Keratinocyte (primary cell): ENCODE data around the gene PCDHGB3. TPM values are rescaled to one million over a fixed set of nuclear protein-coding genes. Genes with fewer than 3 reads are reported as not detected.
"Not testable (repeated sequence)": the region's sequence is repeated elsewhere in the genome, so short reads cannot be mapped to it uniquely, and the experiment has no call there.

ENCODE experiments used
- DNase-seq: peaks from one replicate; pipeline ENCODE4 v3.0.0-alpha.2; 2011; ENCODE audit warnings: low read depth, missing footprints, low spot score
- FAIRE-seq: peaks from 2 replicates; lab custom pipeline; 2011; peaks lifted over from hg19 to GRCh38; lab: Jason Lieb, UNC
- H2AFZ ChIP-seq: 2 replicates; pipeline ENCODE4 v1.6.0; 2012; ENCODE audit warnings: low read length, control low read depth, inconsistent platforms; ENCODE audit not compliant: control insufficient read depth
- H3K27ac ChIP-seq: 2 replicates; pipeline ENCODE4 v1.5.1; 2011; ENCODE audit warnings: low read length; ENCODE audit not compliant: control insufficient read depth, insufficient read depth
- H3K27me3 ChIP-seq: 3 replicates; pipeline ENCODE4 v1.6.0; 2011; ENCODE audit warnings: low read length; ENCODE audit not compliant: control insufficient read depth, insufficient read depth; ENCODE audit errors: extremely low read depth
- H3K36me3 ChIP-seq, 2 experiments: 2 replicates in 1 of 2; 3 replicates in 1 of 2; pipeline ENCODE4 v1.5.1; 2011; ENCODE audit warnings: low read length in 2 of 2, mild to moderate bottlenecking in 1 of 2; ENCODE audit not compliant: control insufficient read depth in 2 of 2, insufficient read depth in 2 of 2; ENCODE audit errors: extremely low read depth in 1 of 2
- H3K4me1 ChIP-seq: 3 replicates; pipeline ENCODE4 v1.5.1; 2011; ENCODE audit warnings: low read length; ENCODE audit not compliant: control insufficient read depth, insufficient read depth; ENCODE audit errors: extremely low read depth
- H3K4me2 ChIP-seq: 3 replicates; pipeline ENCODE4 v1.6.0; 2011; ENCODE audit warnings: low read depth, low read length; ENCODE audit not compliant: control insufficient read depth, insufficient read depth; ENCODE audit errors: extremely low read depth
- H3K4me3 ChIP-seq, 3 experiments: fragments of 200-600 bp in 1 of 3; sonication (generic) in 1 of 3; 2 replicates in 2 of 3; 3 replicates in 1 of 3; pipeline ENCODE4 v1.5.1; 2011 to 2016; ENCODE audit warnings: low read length in 3 of 3, mild to moderate bottlenecking in 3 of 3, control low read depth in 2 of 3, inconsistent platforms in 1 of 3, low read depth in 1 of 3, mixed read lengths in 1 of 3, mixed run types in 1 of 3, moderate library complexity in 1 of 3; ENCODE audit not compliant: control insufficient read depth in 2 of 3, insufficient read depth in 2 of 3; ENCODE audit errors: extremely low read depth in 1 of 3
- H3K79me2 ChIP-seq: 2 replicates; pipeline ENCODE4 v1.6.0; 2012; ENCODE audit warnings: low read length; ENCODE audit not compliant: control insufficient read depth, insufficient read depth
- H3K9ac ChIP-seq: 3 replicates; pipeline ENCODE4 v1.6.0; 2011; ENCODE audit warnings: low read length; ENCODE audit not compliant: control insufficient read depth, insufficient read depth; ENCODE audit errors: extremely low read depth
- H3K9me1 ChIP-seq: 3 replicates; pipeline ENCODE4 v1.6.0; 2011; ENCODE audit warnings: low read length; ENCODE audit not compliant: control insufficient read depth, insufficient read depth; ENCODE audit errors: extremely low read depth
- H3K9me3 ChIP-seq: 2 replicates; pipeline ENCODE4 v1.5.1; 2012; ENCODE audit warnings: low read depth, low read length; ENCODE audit not compliant: control insufficient read depth
- H4K20me1 ChIP-seq: 3 replicates; pipeline ENCODE4 v1.6.0; 2011; ENCODE audit warnings: low read length; ENCODE audit not compliant: control insufficient read depth, insufficient read depth; ENCODE audit errors: extremely low read depth
- EZH2 ChIP-seq: IDR thresholded peaks from one replicate; pipeline ENCODE4 v1.6.1; 2012; ENCODE audit warnings: inconsistent platforms, mild to moderate bottlenecking, low read length, moderate library complexity
- dilution Hi-C: fragments of 300-500 bp; cut with MboI; formaldehyde crosslinking; loops from one replicate; pipeline ENCODE4 v1.7.0; 2020; ENCODE audit warnings: low sequenced_read_pairs; ENCODE audit not compliant: extremely low pct_ligation_motif_present
- polyA plus RNA-seq, 5 experiments: library from polyadenylated mRNA; depleted of rRNA in 3 of 5; stranded (reverse) in 3 of 5; stranded (forward) in 1 of 5; unstranded in 1 of 5; fragments of >200 nt; gene quantifications; 1 replicate in 1 of 5; 2 replicates in 3 of 5; 3 replicates in 1 of 5; pipeline versions ENCODE4 v1.2.1 to v1.2.3, GENCODE V29; 2011 to 2012; ENCODE audit warnings: missing spikeins in 2 of 5, low read depth in 1 of 5, low replicate concordance in 1 of 5
- TF ChIP-seq, protein P1 (sequence below), 3 experiments: IDR thresholded peaks in 1 of 3; conservative IDR thresholded peaks in 1 of 3; optimal IDR thresholded peaks in 1 of 3; 2 replicates in 2 of 3; 3 replicates in 1 of 3; pipeline versions ENCODE3 to v1.5.1; 2011; ENCODE audit warnings: low read length in 3 of 3, mild to moderate bottlenecking in 3 of 3, moderate library complexity in 2 of 3, control low read depth in 1 of 3, inconsistent platforms in 1 of 3; ENCODE audit not compliant: insufficient read depth in 2 of 3; ENCODE audit errors: extremely low read depth in 1 of 3

PCDHGB3 gene
- polyA plus RNA-seq, 1 donor (not counting 4 experiments of a cell fraction or from before 2014, with no cell fraction given): 0.18 TPM

DNA sequence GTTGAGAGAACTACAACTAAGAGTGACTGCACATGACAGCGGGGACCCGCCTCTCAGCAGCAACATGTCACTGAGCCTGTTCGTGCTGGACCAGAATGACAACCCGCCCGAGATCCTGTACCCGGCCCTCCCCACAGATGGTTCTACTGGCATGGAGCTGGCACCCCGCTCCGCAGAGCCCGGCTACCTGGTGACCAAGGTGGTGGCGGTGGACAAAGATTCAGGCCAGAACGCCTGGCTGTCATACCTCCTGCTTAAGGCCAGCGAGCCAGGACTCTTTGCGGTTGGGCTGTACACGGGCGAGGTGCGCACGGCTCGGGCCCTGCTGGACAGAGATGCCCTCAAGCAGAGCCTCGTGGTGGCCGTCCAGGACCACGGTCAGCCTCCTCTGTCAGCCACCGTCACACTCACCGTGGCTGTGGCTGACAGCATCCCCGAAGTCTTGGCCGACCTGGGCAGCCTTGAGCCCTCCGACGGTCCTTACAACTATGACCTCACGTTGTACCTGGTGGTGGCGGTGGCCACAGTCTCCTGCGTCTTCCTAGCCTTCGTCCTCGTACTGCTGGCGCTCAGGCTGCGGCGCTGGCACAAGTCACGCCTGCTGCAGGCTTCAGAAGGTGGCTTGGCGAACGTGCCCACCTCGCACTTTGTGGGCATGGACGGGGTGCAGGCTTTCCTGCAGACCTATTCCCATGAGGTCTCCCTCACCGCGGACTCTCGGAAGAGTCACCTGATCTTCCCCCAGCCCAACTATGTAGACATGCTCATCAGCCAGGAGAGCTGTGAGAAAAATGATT, 14.6 kb downstream of the PCDHGB3 start:
- no peak for TF ChIP-seq EZH2
- TF ChIP-seq, protein P1, sequence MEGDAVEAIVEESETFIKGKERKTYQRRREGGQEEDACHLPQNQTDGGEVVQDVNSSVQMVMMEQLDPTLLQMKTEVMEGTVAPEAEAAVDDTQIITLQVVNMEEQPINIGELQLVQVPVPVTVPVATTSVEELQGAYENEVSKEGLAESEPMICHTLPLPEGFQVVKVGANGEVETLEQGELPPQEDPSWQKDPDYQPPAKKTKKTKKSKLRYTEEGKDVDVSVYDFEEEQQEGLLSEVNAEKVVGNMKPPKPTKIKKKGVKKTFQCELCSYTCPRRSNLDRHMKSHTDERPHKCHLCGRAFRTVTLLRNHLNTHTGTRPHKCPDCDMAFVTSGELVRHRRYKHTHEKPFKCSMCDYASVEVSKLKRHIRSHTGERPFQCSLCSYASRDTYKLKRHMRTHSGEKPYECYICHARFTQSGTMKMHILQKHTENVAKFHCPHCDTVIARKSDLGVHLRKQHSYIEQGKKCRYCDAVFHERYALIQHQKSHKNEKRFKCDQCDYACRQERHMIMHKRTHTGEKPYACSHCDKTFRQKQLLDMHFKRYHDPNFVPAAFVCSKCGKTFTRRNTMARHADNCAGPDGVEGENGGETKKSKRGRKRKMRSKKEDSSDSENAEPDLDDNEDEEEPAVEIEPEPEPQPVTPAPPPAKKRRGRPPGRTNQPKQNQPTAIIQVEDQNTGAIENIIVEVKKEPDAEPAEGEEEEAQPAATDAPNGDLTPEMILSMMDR (optimal IDR thresholded peaks at IDR 0.05 in 1 of 3, IDR thresholded peaks at IDR 0.05 in 1 of 3, conservative IDR thresholded peaks at IDR 0.05 in 1 of 3; ENCODE audit: extremely low read depth in 1 of 3, insufficient read depth in 2 of 3, low read length in 3 of 3): no peak
- Histone ChIP-seq H3K4me2 (no peak overlapping the region), H3K9me3 (peaks cover 12% of the 10 kb centered on the region), H3K9me1 (no peaks in the 10 kb centered on the region), H2AFZ (no peak overlapping the region), H3K4me3 (no peak overlapping the region), H3K9ac (no peak overlapping the region), H3K36me3 (no peaks in the 10 kb centered on the region), H3K27me3 (peaks cover 8% of the 10 kb centered on the region), H3K79me2 (no peaks in the 10 kb centered on the region), H3K4me1 (no peaks in the 10 kb centered on the region), H3K27ac (no peak overlapping the region), H4K20me1 (no peaks in the 10 kb centered on the region)
- FAIRE-seq: no peak
- dilution Hi-C loops: no loop called here
- DNase-seq: no peak

DNA sequence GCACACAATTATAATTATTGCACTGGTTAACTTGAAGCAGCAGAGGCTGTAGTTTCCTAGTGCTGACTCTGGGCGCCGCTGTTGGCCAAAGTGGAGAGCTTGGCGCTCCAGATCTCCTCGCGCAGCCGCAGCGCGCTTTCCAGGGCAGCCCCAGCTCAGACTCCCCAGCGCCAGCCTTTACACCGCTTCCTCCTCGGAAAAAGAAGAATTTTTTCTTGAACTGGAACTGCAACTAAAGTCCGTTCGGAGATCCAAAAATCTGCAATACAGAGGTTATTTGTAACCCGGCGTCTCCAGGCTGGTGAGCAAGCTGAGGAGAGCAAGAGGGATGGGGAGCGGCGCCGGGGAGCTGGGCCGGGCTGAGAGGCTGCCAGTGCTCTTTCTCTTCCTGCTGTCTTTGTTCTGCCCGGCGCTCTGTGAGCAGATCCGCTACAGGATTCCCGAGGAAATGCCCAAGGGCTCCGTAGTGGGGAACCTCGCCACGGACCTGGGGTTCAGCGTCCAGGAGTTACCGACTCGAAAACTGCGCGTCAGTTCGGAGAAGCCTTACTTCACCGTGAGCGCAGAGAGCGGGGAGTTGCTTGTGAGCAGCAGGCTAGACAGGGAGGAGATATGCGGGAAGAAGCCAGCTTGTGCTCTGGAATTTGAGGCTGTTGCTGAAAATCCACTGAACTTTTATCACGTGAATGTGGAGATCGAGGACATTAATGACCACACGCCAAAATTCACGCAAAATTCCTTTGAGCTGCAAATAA, 17.7 kb downstream of the PCDHGB3 start, which contains the start of gene PCDHGB4:
Gene PCDHGB4, plus strand, starts transcription at position 142 of the 755 bp plus-strand sequence. Its CDS starts 187 bp downstream, at position 329.
- H3K4me2 ChIP-seq, H2AFZ ChIP-seq, H3K9me1 ChIP-seq, H3K27ac ChIP-seq, H3K36me3 ChIP-seq, dilution Hi-C loops, H3K9ac ChIP-seq, H3K4me1 ChIP-seq, H3K27me3 ChIP-seq, H4K20me1 ChIP-seq, DNase-seq, H3K79me2 ChIP-seq: not testable (repeated sequence)
- Histone ChIP-seq H3K4me3 (peak within 1 kb of the TSS in 2 of 3 experiments; percentile 23 to 34), H3K9me3 (peaks cover 19% of the 10 kb centered on the region)
- peak; percentile 34 for FAIRE-seq
- TF ChIP-seq, protein P1 (optimal IDR thresholded peaks at IDR 0.05 in 1 of 3, IDR thresholded peaks at IDR 0.05 in 1 of 3, conservative IDR thresholded peaks at IDR 0.05 in 1 of 3; ENCODE audit: extremely low read depth in 1 of 3, insufficient read depth in 2 of 3, low read length in 3 of 3): peak in 2 of 3 experiments; percentile 47 to 64
